KOPT-K1 (cell line): ENCODE measurements around the gene KCNIP1.

Source experiments
- H3K27ac ChIP-seq: fragments of 200-600 bp; sonication (generic); 2 replicates; pipeline ENCODE4 v1.5.1; 2016; ENCODE audit warnings: antibody characterized with exemption, mild to moderate bottlenecking, low read depth, low read length; ENCODE audit not compliant: poor library complexity, severe bottlenecking
- H3K36me3 ChIP-seq: fragments of 200-600 bp; sonication (generic); 2 replicates; pipeline ENCODE4 v1.5.1; 2017; ENCODE audit warnings: antibody characterized with exemption, mild to moderate bottlenecking, low read length, moderate library complexity; ENCODE audit not compliant: insufficient read depth
- H3K9me3 ChIP-seq: fragments of 200-600 bp; sonication (generic); 2 replicates; pipeline ENCODE4 v1.5.1; 2017; ENCODE audit warnings: antibody characterized with exemption, low read length, mild to moderate bottlenecking; ENCODE audit not compliant: insufficient read depth, poor library complexity, severe bottlenecking

The KCNIP1 gene

GRCh38 chr5:170493028-170493820 lies 10.6 kb upstream of the KCNIP1 start:
- Histone ChIP-seq H3K27ac (no peak overlapping the region), H3K36me3 (no peaks in the 10 kb centered on the region), H3K9me3 (no peaks in the 10 kb centered on the region)

DNA sequence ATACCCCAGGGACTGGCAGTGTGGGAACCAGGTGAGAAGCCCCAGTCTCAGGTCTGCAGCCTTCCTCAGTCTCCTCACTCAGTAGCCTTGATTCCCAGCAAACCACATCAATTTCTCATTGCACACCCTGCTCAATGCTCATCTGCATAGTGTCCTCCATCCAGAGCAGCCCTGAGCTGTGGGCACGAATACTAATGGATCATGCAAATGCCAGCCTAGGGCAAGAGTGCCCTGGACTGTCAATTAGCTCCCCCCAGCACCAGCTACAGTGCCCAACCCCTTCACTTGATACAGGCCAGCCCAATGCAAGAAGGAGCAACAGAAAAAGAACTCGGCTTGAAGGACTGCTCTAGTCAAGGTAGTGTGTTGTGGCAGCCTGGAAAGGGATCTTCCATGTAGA lies 9.8 kb upstream of the KCNIP1 start:
- Histone ChIP-seq H3K9me3 (no peaks in the 10 kb centered on the region), H3K27ac (no peak overlapping the region), H3K36me3 (no peaks in the 10 kb centered on the region)

GRCh38 chr5:170495825-170496661 lies 7.8 kb upstream of the KCNIP1 start:
- Histone ChIP-seq H3K36me3 (no peaks in the 10 kb centered on the region), H3K9me3 (no peaks in the 10 kb centered on the region), H3K27ac (no peak overlapping the region)

DNA sequence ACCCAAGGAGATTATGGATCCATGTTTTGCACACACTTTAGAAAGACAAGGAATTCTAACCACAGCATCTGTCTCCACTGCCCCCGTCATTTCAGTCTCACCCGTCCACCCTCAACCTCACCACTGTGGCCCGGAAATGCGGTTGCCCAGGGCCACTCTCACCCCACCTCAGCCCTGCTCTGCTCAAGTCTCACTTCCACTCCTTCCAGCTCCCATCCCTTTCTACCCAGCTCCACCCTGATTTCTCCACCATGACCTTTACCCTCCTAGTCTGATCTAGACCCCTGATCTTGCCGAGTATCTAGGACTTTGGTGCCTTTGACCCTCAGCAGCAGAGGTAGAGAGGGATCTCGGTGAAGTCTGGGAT lies 7.2 kb upstream of the KCNIP1 start:
- Histone ChIP-seq H3K36me3 (no peaks in the 10 kb centered on the region), H3K9me3 (no peaks in the 10 kb centered on the region), H3K27ac (no peak overlapping the region)

DNA sequence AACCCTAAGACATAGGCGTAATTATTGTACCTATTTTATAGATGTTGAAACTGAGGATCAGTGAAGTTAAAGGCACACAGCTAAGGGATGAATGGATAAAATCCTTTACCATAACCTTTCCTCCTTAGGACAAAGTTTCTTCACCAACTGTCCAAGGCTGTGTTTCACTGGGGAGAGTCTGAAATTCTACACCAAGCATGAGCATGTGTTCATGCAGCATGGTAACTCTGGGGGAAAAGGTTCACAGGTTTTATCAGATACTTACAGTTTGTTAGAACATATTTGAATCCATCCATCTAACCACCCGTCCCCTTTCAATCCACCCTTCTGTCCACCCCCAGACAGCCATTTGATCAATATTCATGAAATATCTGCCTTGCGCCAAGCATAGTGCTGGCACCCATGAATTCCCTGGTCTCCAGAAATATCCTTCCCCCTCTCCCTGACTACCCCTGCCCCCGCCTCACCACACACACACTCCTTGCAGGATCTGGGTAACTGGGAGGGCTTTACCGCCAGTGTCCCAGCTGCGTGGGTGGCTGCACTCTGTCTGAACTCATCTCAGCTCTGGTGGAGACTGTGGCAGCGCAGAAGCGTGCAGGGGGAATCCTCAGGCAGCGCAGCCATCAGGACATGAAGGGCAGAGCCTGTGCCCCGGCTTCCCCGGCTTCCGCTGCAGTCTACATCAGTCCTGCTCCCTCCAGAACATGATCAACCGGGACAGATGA lies 6.3 kb upstream of the KCNIP1 start:
- no peak overlapping the region for H3K27ac ChIP-seq
- no peaks in the 10 kb centered on the region for H3K9me3 ChIP-seq
- no peaks in the 10 kb centered on the region for H3K36me3 ChIP-seq

DNA sequence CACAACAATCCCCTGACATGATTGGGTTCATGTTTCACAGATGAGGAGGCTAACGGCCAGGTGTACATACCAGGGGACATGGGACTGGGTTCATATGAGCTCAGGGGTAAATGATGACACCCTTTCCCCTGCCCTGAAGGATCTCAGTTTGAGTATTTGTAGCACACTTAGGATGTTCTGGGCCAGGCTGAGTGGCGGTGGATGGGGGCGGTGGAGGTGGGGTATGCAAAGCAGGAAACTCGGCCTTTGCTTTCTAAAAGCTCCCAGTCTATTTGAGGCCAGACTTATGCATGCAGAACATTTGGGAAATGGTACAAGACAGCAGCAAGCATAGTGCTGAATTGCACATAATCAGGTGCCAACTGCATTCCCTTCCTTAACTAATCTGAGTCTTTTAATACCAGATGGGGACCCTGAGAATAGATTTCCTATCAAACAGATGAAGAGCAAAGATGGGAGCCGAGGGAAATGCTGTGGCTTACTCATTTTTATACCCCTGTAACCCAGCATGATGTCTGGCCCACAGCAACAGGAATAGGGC lies 4.9 kb upstream of the KCNIP1 start:
- Histone ChIP-seq H3K36me3 (no peaks in the 10 kb centered on the region), H3K27ac (no peak overlapping the region), H3K9me3 (no peaks in the 10 kb centered on the region)

DNA sequence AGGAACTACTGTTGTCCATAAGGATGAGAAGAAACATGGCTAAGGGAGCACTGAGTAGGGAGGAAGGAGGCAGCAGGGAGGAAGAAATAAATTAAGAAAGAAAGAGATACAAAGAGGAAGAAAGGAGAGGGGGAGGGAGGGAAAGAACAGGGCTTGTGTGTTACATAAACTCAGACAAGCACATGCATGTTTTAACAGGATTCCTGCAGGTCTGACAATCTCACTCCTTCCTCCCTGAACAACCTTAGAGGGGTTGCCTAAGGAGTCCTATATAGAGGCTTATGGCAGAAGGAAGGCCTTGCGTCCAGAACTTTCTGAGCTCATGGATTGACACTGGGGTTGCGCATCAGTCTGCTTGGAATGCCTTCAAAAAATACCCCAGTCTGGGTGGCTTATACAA lies 4.2 kb upstream of the KCNIP1 start:
- no peaks in the 10 kb centered on the region for H3K9me3 ChIP-seq
- H3K36me3 ChIP-seq, result no peaks in the 10 kb centered on the region
- no peak overlapping the region for H3K27ac ChIP-seq

DNA sequence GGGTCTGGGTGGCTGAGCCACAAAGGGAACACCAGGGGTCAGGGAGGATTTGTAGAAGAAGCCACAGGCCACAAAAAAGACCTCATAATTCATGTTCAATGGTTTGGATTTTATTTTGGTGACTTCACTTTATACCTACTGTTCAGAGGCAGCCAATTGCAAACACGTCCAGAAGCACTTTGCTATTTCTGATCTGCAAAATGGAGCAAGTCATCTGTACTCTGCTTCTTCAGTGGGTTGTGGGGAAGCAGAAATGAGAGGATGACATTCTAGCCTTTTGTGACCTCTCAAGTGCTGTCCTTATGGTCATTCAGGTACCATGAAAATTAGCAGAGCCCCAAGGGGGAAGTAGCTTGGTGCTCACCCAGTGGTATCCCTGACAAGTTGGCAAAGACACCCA lies 2.5 kb upstream of the KCNIP1 start:
- H3K9me3 ChIP-seq, result no peaks in the 10 kb centered on the region
- no peak overlapping the region for H3K27ac ChIP-seq
- no peaks in the 10 kb centered on the region for H3K36me3 ChIP-seq

DNA sequence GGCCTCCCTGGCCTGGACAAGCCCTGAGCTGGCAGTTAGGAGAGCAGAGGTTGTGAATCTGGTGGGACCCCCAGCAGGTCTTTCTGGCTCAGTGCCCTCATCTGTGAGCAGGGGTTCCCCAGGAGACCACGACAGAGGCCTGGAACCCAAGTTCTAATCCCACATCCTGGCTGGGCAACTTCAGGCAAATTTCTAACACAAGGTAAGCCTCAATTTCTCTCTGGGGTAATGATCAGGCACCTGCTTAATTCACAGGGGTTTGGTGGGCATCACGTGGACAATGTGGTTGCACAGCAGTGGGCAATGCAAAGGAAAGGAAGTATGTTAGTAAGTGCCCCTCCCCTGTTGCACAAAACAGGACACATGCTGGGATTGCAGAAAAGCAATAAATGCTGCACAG lies 1.9 kb upstream of the KCNIP1 start:
- H3K9me3 ChIP-seq, result no peaks in the 10 kb centered on the region
- H3K36me3 ChIP-seq, result no peaks in the 10 kb centered on the region
- H3K27ac ChIP-seq, result no peak overlapping the region

DNA sequence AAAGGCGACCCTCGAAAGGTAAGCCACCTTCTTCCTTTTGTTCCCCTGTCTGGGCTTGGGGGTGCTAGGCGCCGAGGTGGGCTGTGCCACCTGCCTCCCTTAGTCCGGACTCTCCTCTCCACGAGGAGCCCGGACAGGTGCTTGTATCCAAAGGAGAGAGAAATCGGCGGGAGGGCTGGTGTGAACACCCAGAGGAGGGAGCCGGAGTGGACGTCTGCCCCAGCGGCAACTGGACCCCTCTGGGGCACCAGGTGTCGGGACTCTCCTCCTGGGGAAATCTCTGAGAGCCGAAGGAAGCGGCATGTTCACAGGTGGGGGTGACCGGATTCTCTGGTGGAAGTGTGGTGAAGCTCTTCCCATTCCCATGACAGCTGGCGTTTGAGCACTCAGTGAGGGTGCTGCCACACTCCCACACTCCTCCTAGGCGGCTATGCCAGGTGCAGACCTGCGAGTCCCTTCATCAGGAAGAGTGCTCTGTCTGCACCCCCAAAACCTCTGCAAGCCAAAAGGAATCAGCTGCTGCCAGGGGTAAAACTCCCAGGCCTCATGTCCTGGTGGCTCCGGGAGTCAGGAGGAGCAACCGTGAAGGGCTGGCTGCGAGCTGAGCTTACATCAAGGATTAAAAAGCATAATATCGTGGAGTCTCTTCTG lies 921 bp downstream of the KCNIP1 start:
- H3K36me3 ChIP-seq, result no peaks in the 10 kb centered on the region
- H3K9me3 ChIP-seq, result no peaks in the 10 kb centered on the region
- H3K27ac ChIP-seq, result no peak overlapping the region

DNA sequence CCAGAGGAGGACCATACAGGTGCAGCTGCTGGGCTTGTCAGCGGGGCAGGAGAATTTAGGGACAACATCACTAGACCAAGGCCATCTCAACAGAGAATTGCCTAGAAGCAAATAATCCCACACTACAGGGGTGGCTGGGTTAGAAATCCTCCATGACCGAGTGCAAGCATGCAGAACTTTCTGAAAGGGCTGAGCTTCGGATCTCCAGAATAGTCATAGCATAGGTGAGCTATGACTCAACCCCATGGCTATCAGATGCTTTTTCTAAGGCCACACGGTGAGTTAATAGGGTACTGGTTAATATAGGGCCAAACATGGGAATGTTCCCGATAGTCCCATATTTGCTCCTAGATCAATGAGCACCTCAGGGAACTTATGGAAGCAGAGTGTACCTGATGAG lies 4.2 kb downstream of the KCNIP1 start:
- Histone ChIP-seq H3K36me3 (no peaks in the 10 kb centered on the region), H3K27ac (no peak overlapping the region), H3K9me3 (no peaks in the 10 kb centered on the region)

GRCh38 chr5:170508660-170509347 lies 5.0 kb downstream of the KCNIP1 start:
- no peak overlapping the region for H3K27ac ChIP-seq
- no peaks in the 10 kb centered on the region for H3K36me3 ChIP-seq
- H3K9me3 ChIP-seq, result no peaks in the 10 kb centered on the region

GRCh38 chr5:170509348-170509660 lies 5.5 kb downstream of the KCNIP1 start:
- Histone ChIP-seq H3K36me3 (no peaks in the 10 kb centered on the region), H3K27ac (no peak overlapping the region), H3K9me3 (no peaks in the 10 kb centered on the region)

- Histone ChIP-seq H3K27ac (no peak overlapping the region), H3K36me3 (no peaks in the 10 kb centered on the region), H3K9me3 (no peaks in the 10 kb centered on the region)
Observed at GRCh38 chr5:170510126-170510525, 6.3 kb downstream of the KCNIP1 start.
